Astrocyte of the spinal cord (primary cell): ENCODE results near the gene SERPINA1.
"Not testable (repeated sequence)": the region's sequence is repeated elsewhere in the genome, so short reads cannot be mapped to it uniquely, and the experiment has no call there.

Source experiments
- DNase-seq: peaks from one replicate; pipeline ENCODE4 v3.0.0; 2011; ENCODE audit warnings: low read depth, low spot score
- H3K4me3 ChIP-seq: 2 replicates; pipeline ENCODE4 v1.5.1; 2011; ENCODE audit warnings: low read depth, mild to moderate bottlenecking, low read length, moderate library complexity
- CTCF ChIP-seq: IDR thresholded peaks from 2 replicates; pipeline ENCODE4 v1.5.1; 2012; ENCODE audit warnings: low read depth, mild to moderate bottlenecking, low read length, inconsistent platforms
- in situ Hi-C: cut with HindIII; loops from 2 replicates; pipeline ENCODE4 v1.10.0; 2017; ENCODE audit warnings: low sequenced_read_pairs

Gene SERPINA1

DNA sequence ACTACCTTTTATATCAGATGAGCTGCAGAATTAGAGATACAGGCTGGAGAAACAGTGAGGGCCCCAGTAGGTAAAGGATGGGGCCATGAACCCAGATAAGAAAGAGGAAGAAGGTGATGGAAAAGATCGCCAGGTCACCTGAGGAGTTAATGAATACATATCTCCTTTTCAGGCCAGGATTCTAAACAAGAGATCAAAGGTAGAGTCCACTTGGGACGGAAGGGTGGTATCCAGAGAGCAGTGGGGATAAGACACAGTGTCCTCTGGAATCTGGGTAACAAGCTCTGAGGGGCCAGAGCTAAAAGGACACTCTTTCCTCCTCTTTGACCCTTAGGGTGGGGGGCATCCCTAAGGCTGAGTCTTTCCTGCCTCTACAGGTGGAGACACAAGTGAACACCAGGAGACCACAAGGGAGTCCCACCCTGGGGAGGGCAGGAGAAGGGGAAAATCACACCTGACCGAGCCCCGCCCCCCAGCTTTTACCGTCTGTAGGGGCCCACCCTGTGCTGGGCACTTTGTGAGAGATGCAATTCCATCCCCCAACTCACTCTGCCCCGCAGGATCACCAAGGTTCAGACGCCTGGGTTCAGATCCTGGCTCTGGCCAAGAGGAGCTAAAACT, 27.3 kb downstream of the SERPINA1 start:
- TF ChIP-seq CTCF = no peak
- no peak overlapping the region for H3K4me3 ChIP-seq
- no peak for DNase-seq
- in situ Hi-C loops = no loop called here

- H3K4me3 ChIP-seq = no peak overlapping the region
- no peak for DNase-seq
- no peak for TF ChIP-seq CTCF
- in situ Hi-C loops = no loop called here
Measured at GRCh38 chr14:94357166-94357565, 31.2 kb downstream of the SERPINA1 start.

DNA sequence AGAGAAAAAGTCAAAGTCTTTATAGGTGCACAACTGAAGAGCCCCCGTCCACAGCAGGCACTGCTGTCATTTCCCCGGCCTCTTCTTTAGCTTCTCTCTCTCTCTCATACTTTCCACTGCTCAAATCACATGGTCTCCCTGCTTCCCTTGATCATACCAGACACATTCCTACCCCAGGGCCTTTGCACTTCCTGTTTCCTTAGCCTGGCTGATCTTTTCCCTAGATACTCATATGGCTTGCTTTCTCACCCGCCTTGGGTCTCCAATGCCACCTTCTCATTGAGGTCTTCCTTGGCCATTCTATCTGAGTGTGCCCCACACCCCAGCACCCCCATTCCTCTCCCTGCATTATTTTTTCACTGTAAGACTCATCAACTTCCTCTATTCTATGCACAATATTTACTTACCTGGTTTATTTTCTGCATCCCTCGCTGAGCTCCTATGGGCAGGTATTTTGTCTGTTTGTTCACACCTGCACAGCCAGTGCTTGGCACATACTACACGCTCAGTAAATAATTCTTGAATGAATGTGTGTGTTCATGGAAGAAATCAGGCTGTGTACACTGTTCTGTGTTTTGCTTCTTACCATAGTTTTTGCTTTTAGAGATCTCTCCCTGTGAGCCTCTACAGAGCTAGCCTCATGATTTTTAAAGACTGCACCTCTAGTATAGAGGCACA, 31.9 kb downstream of the SERPINA1 start:
- no peak overlapping the region for H3K4me3 ChIP-seq
- in situ Hi-C loops = no loop called here
- TF ChIP-seq CTCF = no peak
- DNase-seq = no peak

DNA sequence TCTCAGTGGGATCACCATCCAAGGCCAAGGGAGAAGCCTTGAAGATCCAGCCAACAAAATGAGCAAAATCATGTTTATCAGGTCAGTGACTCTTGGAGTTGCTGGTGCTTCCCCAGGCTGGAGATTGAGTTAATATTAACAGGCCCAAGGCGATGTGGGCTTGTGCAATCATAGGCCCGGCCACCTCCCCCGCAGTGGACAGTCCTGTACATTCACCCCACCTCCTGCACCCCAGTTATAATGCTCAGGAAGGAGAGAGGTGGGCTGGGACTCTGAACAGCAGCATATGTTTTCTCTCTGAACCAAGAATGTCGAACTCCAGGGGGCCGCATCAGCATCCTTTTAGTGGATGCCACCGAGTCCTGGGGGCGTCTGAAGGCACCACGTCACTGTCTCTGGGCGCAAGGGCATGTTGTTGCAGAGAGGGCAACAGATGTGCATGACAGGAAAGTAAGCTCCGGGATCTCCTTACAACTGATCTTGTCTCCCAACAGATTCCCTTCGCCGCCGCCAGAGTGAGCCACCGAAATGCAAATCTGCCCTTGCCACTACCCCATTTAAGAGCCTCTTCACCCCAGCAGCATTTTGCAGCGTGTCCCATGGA, 33.1 kb downstream of the SERPINA1 start:
- TF ChIP-seq CTCF = peak; percentile 62
- H3K4me3 ChIP-seq = no peak overlapping the region
- peak; percentile 56 for DNase-seq
- in situ Hi-C loops = no loop called here

GRCh38 chr14:94354638-94355185, 33.7 kb downstream of the SERPINA1 start:
- in situ Hi-C loops = no loop called here
- no peak for TF ChIP-seq CTCF
- H3K4me3 ChIP-seq = no peak overlapping the region
- DNase-seq = no peak

DNA sequence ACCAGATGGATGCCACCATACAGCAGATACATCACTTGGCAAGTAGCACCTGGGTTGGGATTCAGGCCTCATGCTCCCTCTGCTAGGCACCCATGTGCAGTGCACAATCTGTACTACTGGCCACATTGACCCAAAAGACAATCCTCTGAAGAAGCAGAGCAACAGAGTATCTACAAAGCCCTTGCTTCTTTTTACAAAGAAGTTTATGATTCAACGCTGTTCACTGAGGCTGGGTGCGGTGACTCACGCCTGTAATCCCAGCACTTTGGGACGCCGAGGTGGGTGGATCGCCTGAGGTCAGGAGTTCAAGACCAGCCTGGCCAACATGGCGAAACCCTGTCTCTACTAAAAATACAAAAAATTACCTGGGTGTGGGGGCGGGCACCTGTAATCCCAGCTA, 34.2 kb downstream of the SERPINA1 start:
- H3K4me3 ChIP-seq, in situ Hi-C loops, DNase-seq: not testable (repeated sequence)

- no peak for TF ChIP-seq CTCF
- no peak overlapping the region for H3K4me3 ChIP-seq
- no peak for DNase-seq
- in situ Hi-C loops = no loop called here
Measured at GRCh38 chr14:94349276-94349675, 39.1 kb downstream of the SERPINA1 start.
